HG03460 (cell line): ENCODE results near the gene SCN5A.

Source experiments
- ATAC-seq: cut with Tn5 transposase; IDR thresholded peaks from one replicate; pipeline ENCODE4 v1.9.1; 2021; ENCODE audit not compliant: unreplicated experiment

SCN5A gene

DNA sequence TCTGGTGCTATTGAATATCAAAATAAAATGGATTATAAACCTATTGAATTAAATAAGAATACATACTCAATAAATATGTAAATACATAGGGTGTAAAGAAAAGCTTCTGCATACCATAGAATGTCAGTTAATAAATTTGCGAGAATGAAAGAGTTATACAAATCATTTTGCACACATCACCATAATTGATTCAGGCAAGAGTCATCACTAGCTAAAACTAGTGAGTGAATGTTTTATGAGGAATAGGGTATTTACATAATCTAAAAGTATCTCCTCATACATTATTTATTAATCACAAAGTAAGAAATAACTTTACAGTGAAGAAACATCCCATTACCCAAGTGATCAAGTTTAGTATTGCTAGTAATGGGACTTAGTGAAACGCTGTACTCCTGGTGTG is 139.8 kb downstream of the SCN5A start:
- no peak for ATAC-seq

DNA sequence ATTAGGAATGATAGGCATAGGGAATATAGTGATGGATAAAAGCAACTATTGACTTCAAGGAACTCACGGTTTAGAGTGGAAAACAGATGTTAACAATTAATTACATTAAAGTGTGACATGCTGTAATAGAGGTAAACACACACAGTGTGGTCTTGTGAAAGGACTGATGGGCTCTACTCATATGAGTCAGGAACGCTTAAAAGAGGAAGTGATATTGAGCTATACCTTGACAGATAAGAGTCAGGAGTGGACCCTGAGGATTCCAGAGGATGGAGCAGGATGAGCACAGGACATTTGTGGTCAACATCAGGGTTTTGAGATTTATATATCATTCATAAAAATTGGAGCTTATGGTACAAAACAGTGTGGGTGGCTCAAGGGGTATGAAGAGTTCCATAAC is 142.4 kb downstream of the SCN5A start:
- ATAC-seq, result peak; percentile 99

DNA sequence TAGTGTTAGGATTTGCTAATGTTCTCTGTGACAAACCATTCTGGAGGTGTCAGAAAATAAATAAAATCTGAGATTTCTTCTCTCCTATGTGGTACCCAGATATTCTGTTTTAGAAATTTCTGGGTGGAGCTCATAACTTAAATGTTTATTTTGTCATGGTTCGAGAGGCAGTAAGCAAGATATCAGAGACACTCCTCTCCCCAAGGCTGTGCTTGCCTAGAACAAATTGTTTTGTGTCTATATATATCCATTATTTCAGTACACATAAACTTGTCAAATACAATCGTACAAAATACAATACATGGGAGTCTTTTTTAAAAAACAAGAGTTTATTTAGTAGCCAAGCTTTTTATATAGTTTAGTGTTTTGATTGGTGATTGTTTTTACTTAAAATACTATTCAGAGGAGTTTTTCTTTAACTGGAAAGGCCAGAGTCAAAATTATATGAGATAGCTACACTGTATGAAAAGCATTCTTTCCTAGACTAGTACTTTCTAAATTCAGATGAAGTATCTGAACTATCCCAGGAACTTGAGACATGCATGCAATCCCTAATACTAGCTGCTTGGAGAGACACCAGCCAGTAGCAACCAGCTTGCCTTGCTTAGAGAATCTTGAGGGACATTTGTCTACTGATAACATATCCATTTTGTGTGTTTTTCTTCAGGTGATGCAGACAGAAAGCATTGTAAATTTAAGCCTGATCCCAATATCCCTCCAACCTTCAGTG is 148.6 kb downstream of the SCN5A start:
- ATAC-seq, result no peak
